ENCODE data around the gene CDK13. TPM values are rescaled to one million over a fixed set of nuclear protein-coding genes. Genes with fewer than 3 reads are reported as not detected.

Gene CDK13
- total RNA-seq, 1 donor from 2014 or later: 87.4 TPM

- Histone ChIP-seq H3K27me3 (no peaks in the 10 kb centered on the region), H3K36me3 (peaks cover 0 to 19% of the 10 kb centered on the region in 2 donors), H3K27ac (no peak overlapping the region), H3K9me3 (no peaks in the 10 kb centered on the region), H3K4me3 (no peak overlapping the region), H3K4me1 (no peaks in the 10 kb centered on the region)
- TF ChIP-seq CTCF (IDR thresholded peaks at IDR 0.05) (no peak), POLR2AphosphoS5 (IDR thresholded peaks at IDR 0.05; ENCODE audit: insufficient read depth in 1 of 2, low read depth in 1 of 2) (no peak), POLR2A (IDR thresholded peaks at IDR 0.05) (no peak)
- DNase-seq (ENCODE audit: extremely low spot score in 2 of 2): no peak
- intact Hi-C loops (cut with DNase I): no loop called here
These were observed 74.0 kb downstream of the CDK13 start for GRCh38 chr7:40024048-40024447.

- no peak for DNase-seq (ENCODE audit: extremely low spot score in 2 of 2)
- no peaks in the 10 kb centered on the region for H3K9me3 ChIP-seq
- no peak overlapping the region for H3K4me3 ChIP-seq
- peaks cover 0 to 11% of the 10 kb centered on the region in 2 donors for H3K36me3 ChIP-seq
- H3K27ac ChIP-seq: no peak overlapping the region
- no peaks in the 10 kb centered on the region for H3K4me1 ChIP-seq
- TF ChIP-seq POLR2A (IDR thresholded peaks at IDR 0.05) (no peak), POLR2AphosphoS5 (IDR thresholded peaks at IDR 0.05; ENCODE audit: insufficient read depth in 1 of 2, low read depth in 1 of 2) (no peak), CTCF (IDR thresholded peaks at IDR 0.05) (no peak)
- H3K27me3 ChIP-seq: no peaks in the 10 kb centered on the region
- intact Hi-C loops (cut with DNase I): no loop called here
These were observed 74.8 kb downstream of the CDK13 start for GRCh38 chr7:40024841-40025240.

GRCh38 chr7:40027545-40027944, 77.5 kb downstream of the CDK13 start:
- Histone ChIP-seq H3K4me3 (no peak overlapping the region), H3K9me3 (no peaks in the 10 kb centered on the region), H3K27ac (no peak overlapping the region), H3K27me3 (no peaks in the 10 kb centered on the region), H3K36me3 (peaks cover 0 to 5% of the 10 kb centered on the region in 2 donors), H3K4me1 (no peaks in the 10 kb centered on the region)
- DNase-seq (ENCODE audit: extremely low spot score in 2 of 2): no peak
- TF ChIP-seq CTCF (IDR thresholded peaks at IDR 0.05) (no peak), POLR2AphosphoS5 (IDR thresholded peaks at IDR 0.05; ENCODE audit: insufficient read depth in 1 of 2, low read depth in 1 of 2) (no peak), POLR2A (IDR thresholded peaks at IDR 0.05) (no peak)
- intact Hi-C loops (cut with DNase I): no loop called here

- H3K4me1 ChIP-seq: no peaks in the 10 kb centered on the region
- H3K4me3 ChIP-seq: no peak overlapping the region
- H3K9me3 ChIP-seq: no peaks in the 10 kb centered on the region
- intact Hi-C loops (cut with DNase I): no loop called here
- no peak for DNase-seq (ENCODE audit: extremely low spot score in 2 of 2)
- H3K27me3 ChIP-seq: no peaks in the 10 kb centered on the region
- H3K36me3 ChIP-seq: no peaks in the 10 kb centered on the region
- TF ChIP-seq POLR2AphosphoS5 (IDR thresholded peaks at IDR 0.05; ENCODE audit: insufficient read depth in 1 of 2, low read depth in 1 of 2) (no peak), POLR2A (IDR thresholded peaks at IDR 0.05) (no peak), CTCF (IDR thresholded peaks at IDR 0.05) (no peak)
- H3K27ac ChIP-seq: no peak overlapping the region
These were observed 83.8 kb downstream of the CDK13 start for GRCh38 chr7:40033826-40034225.

- intact Hi-C loops (cut with DNase I): no loop called here
- Histone ChIP-seq H3K27me3 (no peaks in the 10 kb centered on the region), H3K4me3 (no peak overlapping the region), H3K4me1 (no peaks in the 10 kb centered on the region), H3K27ac (no peak overlapping the region), H3K9me3 (no peaks in the 10 kb centered on the region), H3K36me3 (no peaks in the 10 kb centered on the region)
- no peak for TF ChIP-seq POLR2AphosphoS5 (IDR thresholded peaks at IDR 0.05; ENCODE audit: insufficient read depth in 1 of 2, low read depth in 1 of 2)
- no peak for TF ChIP-seq CTCF (IDR thresholded peaks at IDR 0.05)
- TF ChIP-seq POLR2A (IDR thresholded peaks at IDR 0.05): no peak
- DNase-seq (ENCODE audit: extremely low spot score in 2 of 2): no peak
These were observed 91.4 kb downstream of the CDK13 start for GRCh38 chr7:40041456-40041855.

Measured in vagina (tissue), 2 donors.